Mucosa of rectum (tissue), 2 donors: Measurements from ENCODE around the gene CIB2.

Experiments
- H3K27ac ChIP-seq, 2 donors: one replicate each; pipeline ENCODE4 v1.7.0; 2013; ENCODE audit warnings: inconsistent platforms in 2 of 2, low read depth in 2 of 2, low read length in 2 of 2
- H3K27me3 ChIP-seq, 2 donors: one replicate each; pipeline ENCODE4 v1.7.0; 2013; ENCODE audit warnings: low read length in 2 of 2; ENCODE audit not compliant: control insufficient read depth in 2 of 2, insufficient read depth in 2 of 2
- H3K36me3 ChIP-seq, 2 donors: one replicate each; pipeline ENCODE4 v1.7.0; 2013; ENCODE audit warnings: low read length in 2 of 2; ENCODE audit not compliant: control insufficient read depth in 2 of 2, insufficient read depth in 2 of 2
- H3K4me1 ChIP-seq, 2 donors: one replicate each; pipeline ENCODE4 v1.7.0; 2013; ENCODE audit warnings: low read length in 2 of 2, mild to moderate bottlenecking in 1 of 2; ENCODE audit not compliant: control insufficient read depth in 2 of 2, insufficient read depth in 2 of 2
- H3K4me3 ChIP-seq, 2 donors: one replicate each; pipeline ENCODE4 v1.7.0; 2013; ENCODE audit warnings: low read length in 2 of 2
- H3K9ac ChIP-seq, 2 donors: one replicate each; pipeline ENCODE4 v1.7.0; 2013; ENCODE audit warnings: low read length in 2 of 2, low read depth in 1 of 2, mild to moderate bottlenecking in 1 of 2
- H3K9me3 ChIP-seq, 2 donors: one replicate each; pipeline ENCODE4 v1.7.0; 2013; ENCODE audit warnings: low read length in 2 of 2; ENCODE audit not compliant: control insufficient read depth in 2 of 2
- donor health status: healthy.
- donor health status: Normal muscosa, but diverticular disease.

The CIB2 gene

GRCh38 chr15:78059110-78059839 lies 72.0 kb downstream of the CIB2 start:
- Histone ChIP-seq H3K36me3 (no peaks in the 10 kb centered on the region), H3K9me3 (no peaks in the 10 kb centered on the region), H3K4me1 (peaks cover 50 to 55% of the 10 kb centered on the region in 2 donors), H3K27me3 (no peaks in the 10 kb centered on the region), H3K27ac (peak overlapping the region; percentile 19 to 39), H3K4me3 (no peak overlapping the region), H3K9ac (no peak overlapping the region)

- no peak overlapping the region for H3K4me3 ChIP-seq
- H3K9ac ChIP-seq: no peak overlapping the region
- H3K9me3 ChIP-seq: no peaks in the 10 kb centered on the region
- H3K27me3 ChIP-seq: no peaks in the 10 kb centered on the region
- peaks cover 3 to 6% of the 10 kb centered on the region in 2 donors for H3K36me3 ChIP-seq
- peak overlapping the region; percentile 1 to 39 for H3K27ac ChIP-seq
- H3K4me1 ChIP-seq: peaks cover 43 to 49% of the 10 kb centered on the region in 2 donors
Measured at GRCh38 chr15:78058401-78058935, 72.8 kb downstream of the CIB2 start.

GRCh38 chr15:78057803-78058202 lies 73.4 kb downstream of the CIB2 start:
- Histone ChIP-seq H3K36me3 (peaks cover 10 to 12% of the 10 kb centered on the region in 2 donors), H3K4me1 (peaks cover 42 to 45% of the 10 kb centered on the region in 2 donors), H3K27ac (no peak overlapping the region), H3K9me3 (no peaks in the 10 kb centered on the region), H3K27me3 (no peaks in the 10 kb centered on the region), H3K9ac (no peak overlapping the region), H3K4me3 (no peak overlapping the region)

- Histone ChIP-seq H3K4me3 (peak overlapping the region in 1 of 2 donors; percentile 16), H3K9ac (peak overlapping the region; percentile 8 to 59), H3K9me3 (no peaks in the 10 kb centered on the region), H3K27ac (peak overlapping the region; percentile 82 to 85), H3K36me3 (peaks cover 11 to 12% of the 10 kb centered on the region in 2 donors), H3K4me1 (peaks cover 44 to 45% of the 10 kb centered on the region in 2 donors), H3K27me3 (no peaks in the 10 kb centered on the region)
Measured at GRCh38 chr15:78056714-78057269, 74.5 kb downstream of the CIB2 start.

GRCh38 chr15:78055919-78056713 lies 75.1 kb downstream of the CIB2 start:
- Histone ChIP-seq H3K4me3 (peak overlapping the region; percentile 6 to 16), H3K27ac (peak overlapping the region; percentile 82 to 85), H3K9ac (peak overlapping the region in 1 of 2 donors; percentile 59)

GRCh38 chr15:78054966-78055365 lies 76.3 kb downstream of the CIB2 start:
- H3K27ac ChIP-seq: peak overlapping the region in 1 of 2 donors; percentile 12
- peaks cover 11 to 12% of the 10 kb centered on the region in 2 donors for H3K36me3 ChIP-seq
- peak overlapping the region in 1 of 2 donors; percentile 1 for H3K9ac ChIP-seq
- no peaks in the 10 kb centered on the region for H3K27me3 ChIP-seq
- no peaks in the 10 kb centered on the region for H3K9me3 ChIP-seq
- peaks cover 58 to 60% of the 10 kb centered on the region in 2 donors for H3K4me1 ChIP-seq
- H3K4me3 ChIP-seq: no peak overlapping the region

More at GRCh38 chr15:78055919-78056713, 75.1 kb downstream of the CIB2 start:
- peaks cover 11 to 12% of the 10 kb centered on the region in 2 donors for H3K36me3 ChIP-seq
- H3K4me1 ChIP-seq: peaks cover 46 to 49% of the 10 kb centered on the region in 2 donors
- H3K27me3 ChIP-seq: no peaks in the 10 kb centered on the region
- no peaks in the 10 kb centered on the region for H3K9me3 ChIP-seq
